Mucosa of descending colon (tissue), 3 donors: ENCODE measurements around the gene TOR4A. TPM values are rescaled to one million over a fixed set of nuclear protein-coding genes. Genes with fewer than 3 reads are reported as not detected.

Experiments used
- ATAC-seq: fragments of 200-7000 bp; cut with Tn5 transposase; one replicate; pipeline ENCODE4 v1.9.1; 2020; ENCODE audit warnings: mild to moderate bottlenecking, moderate library complexity
- DNase-seq, 3 donors: peaks; one replicate each; pipeline ENCODE4 v3.0.0-alpha.2; 2020
- H3K36me3 ChIP-seq: fragments of 200-600 bp; one replicate; pipeline ENCODE4 v1.8.0; 2021; ENCODE audit warnings: low read depth, mild to moderate bottlenecking
- H3K4me1 ChIP-seq: fragments of 200-600 bp; one replicate; pipeline ENCODE4 v1.8.0; 2021; ENCODE audit warnings: low read depth, mild to moderate bottlenecking
- H3K4me3 ChIP-seq: fragments of 200-600 bp; one replicate; pipeline ENCODE4 v1.8.0; 2021; ENCODE audit warnings: mild to moderate bottlenecking
- H3K9me3 ChIP-seq: fragments of 200-600 bp; one replicate; pipeline ENCODE4 v1.8.0; 2021; ENCODE audit warnings: mild to moderate bottlenecking
- CTCF ChIP-seq: fragments of 200-600 bp; IDR thresholded peaks from one replicate; pipeline ENCODE4 v1.8.0; 2022; ENCODE audit warnings: antibody characterized with exemption, mild to moderate bottlenecking
- intact Hi-C, 2 donors: fragments of 100-400 bp; cut with DNase I in 1 of 2; cut with micrococcal nuclease in 1 of 2; formaldehyde crosslinking; loops; one replicate each; pipeline versions ENCODE4 v1.11.0 to v1.11.1; 2022; cut with DNase I, micrococcal nuclease
- total RNA-seq, 3 donors: library from RNA; stranded (reverse); fragmentation: NEBNext Ultra II Directional in 2 of 3; extraction: Animal tissue kit (Norgen Biotek cat#: 25700) in 2 of 3; gene quantifications; one replicate each; pipeline versions ENCODE4 v1.2.1 to v1.2.4, GENCODE V29; 2021 to 2023
- donor health status: DM: no; HTN: no; CAD: no; lungs with moderate emphysema.
- donor health status: DM: no; HTN: no; CAD: no.
- donor health status: DM: no; HTN: yes; CAD: no.

TOR4A gene
- total RNA-seq, 3 donors from 2014 or later, result 23.3 to 48.6 (median 45.3) TPM

- DNase-seq (peak; percentile 94 to 98 (median 97)), ATAC-seq (peak; percentile 54)
- intact Hi-C loops, result no loop called here
- Histone ChIP-seq H3K4me1 (peaks cover 59% of the 10 kb centered on the region), H3K4me3 (peak within 1 kb of the TSS; percentile 63), H3K36me3 (no peaks in the 10 kb centered on the region), H3K9me3 (no peaks in the 10 kb centered on the region)
- TF ChIP-seq CTCF, result no peak
These were observed 24.6 kb downstream of the TOR4A start, which contains the start of gene NRARP for GRCh38 chr9:137302118-137302448. Gene NRARP (minus strand): TSS chr9:137302271. CDS start chr9:137301928, 343 bp downstream.

GRCh38 chr9:137302449-137303150 lies 25.1 kb downstream of the TOR4A start:
- DNase-seq (peak in 1 of 3 donors; percentile 81), ATAC-seq (peak; percentile 46)
- Histone ChIP-seq H3K36me3 (no peaks in the 10 kb centered on the region), H3K4me1 (peaks cover 59% of the 10 kb centered on the region), H3K9me3 (no peaks in the 10 kb centered on the region), H3K4me3 (peak overlapping the region; percentile 30)
- TF ChIP-seq CTCF, result peak; percentile 40
- intact Hi-C loops, result no loop called here

GRCh38 chr9:137303151-137303892 lies 25.8 kb downstream of the TOR4A start:
- peak; percentile 79 to 82 (median 80) for DNase-seq
- intact Hi-C loops, result no loop called here

GRCh38 chr9:137303893-137304382 lies 26.4 kb downstream of the TOR4A start:
- H3K4me3 ChIP-seq, result no peak overlapping the region
- peak in 2 of 3 donors; percentile 60 to 69 for DNase-seq
- H3K4me1 ChIP-seq, result peaks cover 60% of the 10 kb centered on the region

More at GRCh38 chr9:137303151-137303892, 25.8 kb downstream of the TOR4A start:
- no peak for TF ChIP-seq CTCF
- Histone ChIP-seq H3K9me3 (no peaks in the 10 kb centered on the region), H3K4me1 (peaks cover 60% of the 10 kb centered on the region), H3K36me3 (no peaks in the 10 kb centered on the region), H3K4me3 (no peak overlapping the region)
- ATAC-seq, result peak; percentile 4

More at GRCh38 chr9:137303893-137304382, 26.4 kb downstream of the TOR4A start:
- H3K36me3 ChIP-seq, result no peaks in the 10 kb centered on the region
- no peak for ATAC-seq
- intact Hi-C loops, result no loop called here
- no peak for TF ChIP-seq CTCF
- no peaks in the 10 kb centered on the region for H3K9me3 ChIP-seq
